ENCODE data around the gene PRDX2.

GRCh38 chr19:12759686-12760085 lies 41.9 kb downstream of the PRDX2 start:
- TF ChIP-seq CTCF (IDR thresholded peaks at IDR 0.05), result no peak
- TF ChIP-seq POLR2A (IDR thresholded peaks at IDR 0.05), result no peak

Measured in esophagus squamous epithelium (tissue), 4 donors.